Measurements from ENCODE around the gene KRAS. TPM values are rescaled to one million over a fixed set of nuclear protein-coding genes. Genes with fewer than 3 reads are reported as not detected.
A peak's percentile ranks its signal among the peaks of the same experiment; 100 is the strongest.

Gene KRAS
- total and polyA plus RNA-seq, 5 donors = 5.1 to 18.4 (median 14.5) TPM

DNA sequence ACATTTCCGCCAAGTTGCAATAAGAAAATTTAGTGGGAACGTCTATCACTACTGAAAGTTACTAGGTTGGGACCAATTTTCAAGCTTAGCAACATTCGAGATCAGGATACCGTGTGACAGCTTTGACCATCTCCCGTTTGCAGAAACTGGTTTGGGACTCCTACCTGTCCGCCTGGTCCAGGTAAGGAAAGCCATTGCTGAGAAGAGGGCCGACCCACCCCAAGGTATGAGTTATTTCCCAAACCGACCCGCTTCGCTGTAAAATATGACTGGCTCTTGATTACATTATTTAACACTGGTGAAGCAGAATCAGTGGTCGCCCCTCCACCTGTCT, 56.0 kb downstream of the KRAS start:
- DNase-seq (no peak), ATAC-seq (no peak)
- Histone ChIP-seq H3K9me3 (ENCODE audit: control insufficient read depth, low read length) (no peaks in the 10 kb centered on the region), H3K4me3 (ENCODE audit: low read length) (peak overlapping the region; percentile 74), H3K4me1 (ENCODE audit: control insufficient read depth, insufficient read depth, low read length) (no peaks in the 10 kb centered on the region), H3K27ac (ENCODE audit: low read length) (peak overlapping the region; percentile 31), H3K27me3 (ENCODE audit: control insufficient read depth, insufficient read depth) (no peaks in the 10 kb centered on the region)
- intact Hi-C loops (cut with DNase I) = no loop called here
- 7% methylated on average over 11 of the region's 11 CpGs for WGBS

DNA sequence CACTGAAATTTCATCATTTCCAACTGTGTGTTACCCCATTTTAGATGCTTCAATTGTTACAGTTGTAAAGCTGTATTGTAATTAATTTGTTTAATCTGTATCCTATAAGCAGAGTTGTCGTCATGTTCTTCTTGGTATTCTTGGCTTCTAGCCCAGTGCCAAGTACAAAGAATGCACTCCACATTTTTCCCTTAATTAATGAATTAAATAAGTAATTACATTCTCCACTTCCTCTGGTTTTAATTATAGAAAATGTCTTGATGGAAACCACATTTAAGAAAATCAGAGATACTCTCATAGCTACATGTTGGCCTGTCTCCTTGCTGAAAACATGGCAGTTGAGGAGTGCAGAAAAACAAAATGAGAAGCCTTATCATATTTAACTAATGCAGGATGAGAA, 56.5 kb downstream of the KRAS start:
- Histone ChIP-seq H3K27ac (ENCODE audit: low read length) (no peak overlapping the region), H3K4me3 (ENCODE audit: low read length) (no peak overlapping the region), H3K9me3 (ENCODE audit: control insufficient read depth, low read length) (no peaks in the 10 kb centered on the region), H3K27me3 (ENCODE audit: control insufficient read depth, insufficient read depth) (no peaks in the 10 kb centered on the region), H3K4me1 (ENCODE audit: control insufficient read depth, insufficient read depth, low read length) (no peaks in the 10 kb centered on the region)
- ATAC-seq (no peak), DNase-seq (no peak)
- intact Hi-C loops (cut with DNase I) = no loop called here
- 24% methylated on average over 1 of the region's 1 CpG for WGBS

DNA sequence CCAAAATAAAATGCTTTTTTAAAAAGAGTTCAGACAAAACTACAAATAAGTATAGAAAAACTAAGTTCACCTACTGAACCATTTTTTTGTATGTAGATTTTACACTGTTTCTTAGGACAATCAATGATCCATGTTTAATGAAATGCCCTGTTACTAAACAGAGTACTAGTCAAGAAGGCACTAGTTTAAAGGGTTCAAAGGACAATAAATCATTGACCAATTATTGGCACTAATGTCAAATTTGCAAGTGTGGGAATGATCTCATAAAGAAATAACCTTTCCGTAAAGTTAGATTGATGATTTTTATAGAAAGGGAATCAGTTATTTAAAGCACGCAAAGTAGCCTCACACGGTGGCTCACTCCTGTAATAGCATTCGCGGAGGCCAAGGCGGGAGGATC, 59.9 kb downstream of the KRAS start:
- no peaks in the 10 kb centered on the region for H3K4me1 ChIP-seq (ENCODE audit: control insufficient read depth, insufficient read depth, low read length)
- no peaks in the 10 kb centered on the region for H3K27me3 ChIP-seq (ENCODE audit: control insufficient read depth, insufficient read depth)
- DNase-seq (no peak), ATAC-seq (no peak)
- 95% methylated on average over 6 of the region's 6 CpGs for WGBS
- intact Hi-C loops (cut with DNase I) = no loop called here
- H3K4me3 ChIP-seq (ENCODE audit: low read length) = no peak overlapping the region
- H3K9me3 ChIP-seq (ENCODE audit: control insufficient read depth, low read length) = no peaks in the 10 kb centered on the region
- no peak overlapping the region for H3K27ac ChIP-seq (ENCODE audit: low read length)

DNA sequence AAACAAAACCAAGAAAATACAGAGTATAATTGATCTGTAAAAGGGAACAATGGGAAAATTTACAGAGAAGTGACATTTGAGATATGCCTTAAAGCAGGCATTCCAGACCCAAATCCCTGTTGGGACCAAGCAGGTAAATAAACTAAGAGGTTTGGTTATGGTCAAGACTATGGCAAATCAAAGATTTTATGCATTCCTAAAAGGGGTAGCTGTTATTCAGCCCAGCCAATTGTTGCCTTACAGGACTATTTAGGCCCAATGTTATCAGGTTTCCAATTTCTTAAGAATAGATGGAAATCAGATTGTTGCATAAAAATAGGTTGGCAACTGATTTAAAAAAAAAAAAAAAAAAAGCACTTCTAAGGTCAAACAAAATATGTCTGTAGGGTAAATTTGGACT, 61.1 kb downstream of the KRAS start:
- ATAC-seq = no peak
- no peaks in the 10 kb centered on the region for H3K4me1 ChIP-seq (ENCODE audit: control insufficient read depth, insufficient read depth, low read length)
- intact Hi-C loops (cut with DNase I) = no loop called here

DNA sequence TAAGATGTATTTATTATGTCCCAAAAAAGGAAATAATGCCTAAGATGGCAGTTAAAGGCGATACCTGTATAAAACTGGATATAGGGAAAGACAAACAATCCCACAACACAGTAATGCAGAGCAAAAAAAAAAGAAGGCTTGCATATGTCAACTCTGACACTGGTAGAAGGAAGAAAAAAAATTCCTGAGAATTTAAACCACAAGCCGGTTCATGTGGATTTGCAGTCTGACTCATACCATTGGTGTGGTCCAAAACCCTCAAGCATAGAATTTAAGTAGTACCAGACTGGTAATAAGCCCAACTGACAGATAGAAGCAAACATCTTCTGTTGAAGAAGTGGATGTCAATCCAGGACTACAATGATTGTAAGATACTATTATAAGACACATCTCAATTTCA, 62.9 kb downstream of the KRAS start:
- Histone ChIP-seq H3K9me3 (ENCODE audit: control insufficient read depth, low read length) (no peaks in the 10 kb centered on the region), H3K4me3 (ENCODE audit: low read length) (no peak overlapping the region), H3K27me3 (ENCODE audit: control insufficient read depth, insufficient read depth) (no peaks in the 10 kb centered on the region), H3K27ac (ENCODE audit: low read length) (no peak overlapping the region), H3K4me1 (ENCODE audit: control insufficient read depth, insufficient read depth, low read length) (no peaks in the 10 kb centered on the region)
- intact Hi-C loops (cut with DNase I) = no loop called here
- 90% methylated on average over 2 of the region's 2 CpGs for WGBS
- ATAC-seq = no peak
- no peak for DNase-seq

More for the DNA sequence above, 61.1 kb downstream of the KRAS start:
- no peak overlapping the region for H3K27ac ChIP-seq (ENCODE audit: low read length)
- DNase-seq = no peak
- no peak overlapping the region for H3K4me3 ChIP-seq (ENCODE audit: low read length)
- no peaks in the 10 kb centered on the region for H3K27me3 ChIP-seq (ENCODE audit: control insufficient read depth, insufficient read depth)
- no peaks in the 10 kb centered on the region for H3K9me3 ChIP-seq (ENCODE audit: control insufficient read depth, low read length)

DNA sequence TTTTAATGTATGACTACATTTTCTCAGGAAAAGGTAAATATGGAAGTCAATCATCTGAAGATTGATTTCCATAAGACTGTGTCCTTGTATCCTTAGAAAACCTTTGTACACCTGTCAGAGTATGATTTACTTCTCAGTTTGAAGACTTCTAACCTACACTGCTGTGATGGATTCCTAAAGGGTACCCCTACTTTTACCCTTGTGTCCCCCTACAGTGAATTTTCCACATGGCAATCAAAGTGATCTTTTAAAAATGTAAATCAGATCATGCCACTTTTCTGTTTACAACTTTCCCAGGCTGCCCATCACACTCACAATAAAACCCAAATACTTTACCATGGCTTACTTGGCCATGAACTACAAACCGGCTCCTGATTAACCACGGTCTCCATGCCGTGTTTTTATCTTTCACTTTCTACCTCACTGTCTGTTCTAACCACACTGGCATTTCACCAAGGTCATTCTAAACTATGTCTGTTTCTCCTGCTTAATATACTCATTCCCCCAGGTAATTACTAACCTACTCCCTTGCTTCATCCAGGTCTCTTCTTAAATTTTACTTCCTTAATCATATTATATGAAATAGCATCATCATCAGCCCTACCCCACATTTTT, 63.8 kb downstream of the KRAS start:
- no peaks in the 10 kb centered on the region for H3K9me3 ChIP-seq (ENCODE audit: control insufficient read depth, low read length)
- WGBS = 63% methylated on average over 3 of the region's 3 CpGs
- no peaks in the 10 kb centered on the region for H3K27me3 ChIP-seq (ENCODE audit: control insufficient read depth, insufficient read depth)
- H3K27ac ChIP-seq (ENCODE audit: low read length) = no peak overlapping the region
- DNase-seq = no peak
- intact Hi-C loops (cut with DNase I) = no loop called here
- no peaks in the 10 kb centered on the region for H3K4me1 ChIP-seq (ENCODE audit: control insufficient read depth, insufficient read depth, low read length)
- no peak overlapping the region for H3K4me3 ChIP-seq (ENCODE audit: low read length)
- no peak for ATAC-seq

DNA sequence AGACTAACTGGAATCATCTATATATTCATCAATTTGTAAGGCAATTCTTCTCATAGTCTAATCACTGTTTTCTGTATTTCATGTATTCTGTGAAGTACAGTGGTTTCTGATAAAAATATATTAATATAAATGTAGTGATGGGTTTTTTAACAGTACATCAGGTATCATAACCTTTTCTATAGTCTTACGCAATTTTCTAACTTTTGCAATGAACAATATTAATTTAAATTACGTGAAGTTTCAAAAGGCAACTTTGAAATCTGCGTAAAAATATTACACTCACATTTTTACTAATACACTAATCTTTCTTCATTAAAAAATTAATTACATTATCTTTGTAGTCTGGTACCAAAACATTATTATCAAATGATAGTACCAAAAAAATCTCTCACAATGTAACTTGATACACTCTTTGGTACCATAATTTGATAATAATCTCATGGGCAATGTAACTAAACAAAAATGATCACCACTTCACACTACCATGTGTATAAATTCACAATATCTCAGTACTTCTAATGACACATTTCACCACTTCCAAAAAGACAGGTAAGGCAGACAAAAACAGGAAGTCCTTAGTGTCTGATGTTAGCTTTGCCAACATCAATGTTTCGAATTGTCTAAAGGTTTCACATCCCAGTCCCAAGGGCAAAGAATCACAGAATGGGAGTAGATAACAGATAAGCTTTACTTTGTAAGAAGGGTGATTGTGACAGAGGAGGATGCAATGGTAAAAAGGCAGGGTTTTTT, 64.5 kb downstream of the KRAS start:
- WGBS = 90% methylated on average over 4 of the region's 4 CpGs
- no peak for DNase-seq
- intact Hi-C loops (cut with DNase I) = no loop called here

DNA sequence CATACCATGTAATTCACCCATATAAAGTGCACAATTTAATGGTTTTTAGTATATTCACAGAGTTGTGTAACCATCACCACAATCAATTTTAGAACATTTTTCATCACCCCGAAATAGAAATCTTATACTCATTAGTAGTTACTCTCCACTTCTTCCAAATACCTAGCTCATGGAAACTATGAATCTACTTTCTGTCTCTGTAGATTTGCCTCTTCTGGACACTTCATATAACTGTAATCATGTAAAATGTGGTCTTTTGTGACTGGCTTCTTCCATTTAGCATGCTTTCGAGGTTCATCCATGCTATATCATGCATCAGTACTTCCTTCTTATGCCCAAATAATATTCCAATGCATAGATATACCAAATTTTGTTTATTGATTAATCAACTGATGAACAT, 66.6 kb downstream of the KRAS start:
- ATAC-seq = no peak

More for the DNA sequence above, 64.5 kb downstream of the KRAS start:
- Histone ChIP-seq H3K27me3 (ENCODE audit: control insufficient read depth, insufficient read depth) (no peaks in the 10 kb centered on the region), H3K9me3 (ENCODE audit: control insufficient read depth, low read length) (no peaks in the 10 kb centered on the region), H3K4me1 (ENCODE audit: control insufficient read depth, insufficient read depth, low read length) (no peaks in the 10 kb centered on the region), H3K4me3 (ENCODE audit: low read length) (no peak overlapping the region), H3K27ac (ENCODE audit: low read length) (no peak overlapping the region)
- no peak for ATAC-seq

DNA sequence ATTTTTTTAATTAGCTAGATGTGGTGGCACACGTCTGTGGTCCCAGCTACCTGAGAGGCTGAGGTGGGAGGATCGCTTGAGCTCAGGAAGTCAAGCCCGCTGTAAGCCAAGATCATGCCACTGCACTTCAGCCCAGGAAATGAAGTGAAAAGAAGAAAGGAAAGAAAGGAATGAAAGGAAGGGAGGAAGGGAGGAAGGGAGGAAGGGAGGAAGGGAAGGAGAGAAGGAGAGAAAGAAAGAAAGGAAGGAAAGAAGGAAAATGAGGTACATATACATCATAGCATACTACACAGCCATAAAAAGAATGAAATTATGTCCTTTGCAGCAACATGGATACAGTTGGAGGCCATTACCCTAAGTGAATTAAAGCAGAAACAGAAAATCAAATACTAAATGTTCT, 68.0 kb downstream of the KRAS start:
- intact Hi-C loops (cut with DNase I) = no loop called here
- H3K4me1 ChIP-seq (ENCODE audit: control insufficient read depth, insufficient read depth, low read length) = no peaks in the 10 kb centered on the region
- no peak for DNase-seq
- 74% methylated on average over 3 of the region's 3 CpGs for WGBS
- H3K4me3 ChIP-seq (ENCODE audit: low read length) = no peak overlapping the region
- no peak overlapping the region for H3K27ac ChIP-seq (ENCODE audit: low read length)
- no peak for ATAC-seq
- no peaks in the 10 kb centered on the region for H3K9me3 ChIP-seq (ENCODE audit: control insufficient read depth, low read length)
- no peaks in the 10 kb centered on the region for H3K27me3 ChIP-seq (ENCODE audit: control insufficient read depth, insufficient read depth)

More for the DNA sequence above, 66.6 kb downstream of the KRAS start:
- Histone ChIP-seq H3K27ac (ENCODE audit: low read length) (no peak overlapping the region), H3K27me3 (ENCODE audit: control insufficient read depth, insufficient read depth) (no peaks in the 10 kb centered on the region), H3K9me3 (ENCODE audit: control insufficient read depth, low read length) (no peaks in the 10 kb centered on the region), H3K4me3 (ENCODE audit: low read length) (no peak overlapping the region), H3K4me1 (ENCODE audit: control insufficient read depth, insufficient read depth, low read length) (no peaks in the 10 kb centered on the region)
- DNase-seq = no peak
- WGBS = 44% methylated on average over 2 of the region's 2 CpGs
- intact Hi-C loops (cut with DNase I) = no loop called here

DNA sequence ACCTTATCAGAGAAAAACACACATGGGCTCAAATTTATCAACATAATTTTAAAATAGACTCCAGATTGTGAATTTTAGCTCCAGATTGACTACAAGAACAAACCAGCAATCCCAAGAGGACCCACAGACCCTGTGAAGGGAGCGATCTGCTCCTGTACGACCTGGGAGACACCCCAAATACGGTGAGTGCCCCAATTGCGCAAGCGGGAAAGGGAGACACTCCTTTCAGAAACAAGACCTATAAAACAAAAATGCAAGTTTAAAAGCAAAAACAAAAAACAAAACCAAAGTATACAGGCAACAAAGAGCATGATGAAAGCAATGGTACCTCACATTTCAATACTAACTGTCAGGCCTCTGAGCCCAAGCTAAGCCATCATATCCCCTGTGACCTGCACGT, 87.9 kb downstream of the KRAS start:
- H3K9me3 ChIP-seq (ENCODE audit: control insufficient read depth, low read length) = no peaks in the 10 kb centered on the region
- ATAC-seq = no peak
- intact Hi-C loops (cut with DNase I) = no loop called here
- H3K27ac ChIP-seq (ENCODE audit: low read length) = no peak overlapping the region
- H3K4me1 ChIP-seq (ENCODE audit: control insufficient read depth, insufficient read depth, low read length) = no peaks in the 10 kb centered on the region
- H3K27me3 ChIP-seq (ENCODE audit: control insufficient read depth, insufficient read depth) = no peaks in the 10 kb centered on the region
- DNase-seq = no peak
- no peak overlapping the region for H3K4me3 ChIP-seq (ENCODE audit: low read length)
- 71% methylated on average over 6 of the region's 6 CpGs for WGBS

DNA sequence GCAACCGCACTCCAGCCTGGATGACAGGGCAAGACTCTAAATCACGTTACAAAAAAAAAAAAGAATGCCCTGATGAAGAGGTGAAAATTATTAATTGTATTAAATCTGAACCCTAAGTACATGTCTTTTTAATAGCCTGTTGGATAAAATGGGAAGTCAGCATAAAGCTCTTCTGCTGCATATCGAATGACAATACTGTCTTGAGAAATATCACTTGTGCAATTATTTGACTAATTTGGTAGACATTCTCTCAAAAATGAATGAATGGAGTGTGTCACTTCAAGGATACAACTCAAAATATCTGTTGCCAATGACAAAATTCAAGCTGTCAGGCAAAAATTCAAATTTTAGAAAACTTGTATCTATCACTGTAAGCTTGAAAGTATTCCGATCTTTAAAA, 94.7 kb downstream of the KRAS start:
- no peaks in the 10 kb centered on the region for H3K4me1 ChIP-seq (ENCODE audit: control insufficient read depth, insufficient read depth, low read length)
- no peak overlapping the region for H3K27ac ChIP-seq (ENCODE audit: low read length)
- WGBS = 92% methylated on average over 4 of the region's 4 CpGs
- DNase-seq (no peak), ATAC-seq (no peak)
- H3K4me3 ChIP-seq (ENCODE audit: low read length) = no peak overlapping the region
- intact Hi-C loops (cut with DNase I) = no loop called here
- H3K9me3 ChIP-seq (ENCODE audit: control insufficient read depth, low read length) = no peaks in the 10 kb centered on the region
- no peaks in the 10 kb centered on the region for H3K27me3 ChIP-seq (ENCODE audit: control insufficient read depth, insufficient read depth)

Data from right cardiac atrium (tissue), 5 donors.